8988T (cell line): ENCODE results near the gene SERPING1.
"Not testable (repeated sequence)": the region's sequence is repeated elsewhere in the genome, so short reads cannot be mapped to it uniquely, and the experiment has no call there.

Experiments used
- DNase-seq: peaks from one replicate; pipeline ENCODE4 v3.0.0; 2011

Gene SERPING1

DNA sequence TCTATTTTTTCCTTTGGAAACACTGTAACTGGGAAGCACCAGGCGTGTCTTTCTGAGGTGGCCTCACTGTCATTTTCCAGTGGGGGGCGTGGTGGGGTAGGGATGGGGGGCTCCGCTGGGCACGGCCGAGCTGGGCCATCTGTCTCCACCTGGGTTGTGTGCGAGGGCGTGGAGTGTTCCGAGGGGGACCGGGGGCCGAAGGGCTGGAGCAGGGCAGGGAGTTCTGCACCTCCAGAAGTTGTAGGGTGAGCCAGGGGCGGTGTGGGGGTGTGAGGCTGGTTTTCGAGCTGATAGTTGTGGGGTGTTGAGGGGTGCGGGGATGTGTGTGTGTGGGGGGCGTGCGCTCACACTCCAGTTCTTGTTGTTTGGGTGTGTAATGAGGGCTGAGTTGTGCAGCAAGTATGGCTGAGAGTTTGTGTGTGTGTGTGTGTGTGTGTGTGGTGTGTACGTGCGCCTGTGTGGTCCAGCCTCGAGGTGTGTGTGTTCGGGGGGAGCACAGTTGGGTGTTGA lies 41.4 kb downstream of the SERPING1 start:
- DNase-seq, result no peak

DNA sequence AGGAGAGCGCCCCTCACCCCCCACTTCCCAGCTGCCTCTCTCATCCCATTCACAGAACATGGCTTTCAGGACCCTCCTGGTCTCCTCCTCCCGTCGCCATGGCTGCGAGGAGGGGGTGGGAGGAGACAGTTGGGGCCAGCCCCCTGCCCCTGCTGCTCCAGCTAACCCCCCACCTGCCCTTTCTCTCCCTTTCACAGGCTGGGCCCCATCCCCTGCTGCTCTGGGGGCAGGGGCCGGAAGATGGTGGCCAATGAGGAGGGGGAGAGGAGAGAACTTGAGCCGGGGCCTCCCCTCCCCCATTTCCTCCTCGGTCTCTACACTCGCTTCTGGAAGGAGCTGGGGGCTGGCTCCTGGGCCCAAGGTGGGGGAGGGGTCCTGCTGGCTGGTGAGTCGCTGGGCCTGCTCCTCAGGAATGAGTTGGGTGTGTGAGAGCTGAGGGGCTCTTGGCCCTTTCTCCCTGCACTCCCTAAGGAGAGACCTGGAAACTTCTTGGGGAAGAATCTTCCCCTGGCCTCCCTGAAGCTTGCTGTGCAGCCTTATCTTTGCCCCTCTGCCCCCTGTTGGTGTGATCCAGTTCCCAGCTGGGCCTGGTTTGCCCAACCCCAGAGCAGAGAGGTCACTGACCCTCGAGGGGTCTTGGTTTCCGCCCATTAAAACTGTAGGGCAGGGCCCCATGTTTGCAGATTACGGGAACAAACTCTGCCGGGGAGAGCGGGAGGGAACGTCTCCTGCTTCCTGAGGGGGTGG lies 42.0 kb downstream of the SERPING1 start:
- DNase-seq, result no peak

DNA sequence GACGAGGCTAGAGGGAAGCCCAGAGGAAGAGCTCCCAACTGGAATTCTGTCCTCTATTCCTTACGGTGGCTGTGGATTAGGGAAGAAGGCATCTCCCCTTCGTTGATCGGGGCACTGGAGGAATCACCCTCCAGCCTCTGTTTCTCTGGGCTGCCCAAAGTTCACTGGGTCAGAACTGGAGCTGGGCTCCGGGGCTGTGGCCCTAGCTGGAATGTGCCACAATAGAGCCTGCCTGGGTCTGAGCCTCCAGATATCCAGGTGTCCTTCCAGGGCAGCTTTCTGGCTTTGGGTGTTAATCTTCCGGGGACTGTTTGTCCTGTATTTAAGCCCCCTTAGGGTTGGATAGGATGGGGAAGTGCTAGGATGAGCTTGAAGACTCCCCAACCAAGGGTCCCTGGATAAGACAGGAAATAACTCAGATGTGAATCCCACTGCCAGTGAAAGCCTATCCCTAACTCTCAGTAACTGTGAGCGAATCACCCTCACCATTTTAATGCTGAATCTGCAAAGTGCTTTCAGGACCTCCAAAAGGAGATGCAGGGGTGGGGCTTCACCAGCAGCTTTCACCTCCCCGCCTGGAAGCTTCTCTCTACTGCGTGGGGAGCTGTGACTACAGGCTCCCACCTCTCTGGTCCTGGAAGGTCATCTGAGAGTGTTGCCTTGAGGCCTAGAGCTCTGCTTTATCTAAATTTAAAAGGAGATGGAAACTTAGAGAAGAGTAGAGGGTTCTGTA lies 42.7 kb downstream of the SERPING1 start:
- no peak for DNase-seq

DNA sequence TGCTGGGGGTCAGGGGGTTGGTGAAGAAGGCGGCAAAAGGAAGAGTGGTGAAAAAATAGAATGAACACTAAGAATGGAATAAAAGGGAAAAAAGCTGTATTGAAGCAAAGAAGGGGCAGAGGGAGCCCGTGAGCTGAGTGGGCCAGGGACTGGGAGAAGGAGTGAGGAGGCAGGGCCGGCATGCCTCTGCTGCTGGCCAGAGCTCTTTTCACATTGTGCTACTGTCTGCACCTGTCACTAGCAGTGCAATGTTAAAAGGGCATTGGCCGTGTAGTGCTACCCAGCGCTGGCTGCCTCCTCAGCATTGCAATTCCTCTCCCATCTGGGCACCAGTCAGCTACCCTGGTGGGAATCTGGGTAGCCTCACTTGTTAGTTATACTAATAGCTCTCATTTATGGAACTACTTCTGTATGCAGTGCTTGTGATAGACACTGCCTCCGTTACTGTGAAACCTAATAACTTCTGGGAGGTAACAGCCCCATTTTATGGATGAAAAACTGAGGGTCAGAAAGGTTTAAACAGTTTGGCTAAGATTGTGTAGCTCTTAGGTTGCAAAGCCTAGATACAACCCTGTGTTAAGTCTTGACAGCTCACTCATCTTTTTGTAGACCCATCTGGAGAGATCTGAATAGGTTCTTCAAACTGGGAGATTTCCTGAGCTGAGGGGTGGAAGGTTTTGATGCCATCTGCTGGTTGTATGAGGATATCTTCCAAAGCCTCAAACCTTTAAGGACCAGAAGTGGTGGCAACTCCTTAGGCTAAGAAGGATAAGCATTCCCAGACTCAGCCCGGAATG lies 43.7 kb downstream of the SERPING1 start:
- DNase-seq, result no peak

DNA sequence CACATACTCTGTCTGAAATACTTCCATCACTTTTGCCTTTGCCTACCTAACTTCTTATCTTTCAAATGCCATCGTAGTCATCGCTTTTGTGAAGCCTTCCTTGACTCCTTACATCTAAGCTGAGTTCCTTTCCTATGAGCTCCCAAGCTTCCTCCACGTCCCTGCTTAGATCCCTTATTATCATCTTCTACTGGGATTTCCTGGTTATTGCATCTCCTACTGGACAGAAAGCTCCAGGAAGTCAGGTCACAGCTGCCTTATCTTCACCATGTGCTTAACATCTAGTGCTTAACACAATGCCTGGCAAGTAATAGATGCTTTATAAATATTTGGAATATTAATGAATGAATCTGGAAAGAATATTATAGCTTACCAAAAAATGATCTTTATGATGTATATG lies 46.3 kb downstream of the SERPING1 start:
- no peak for DNase-seq

DNA sequence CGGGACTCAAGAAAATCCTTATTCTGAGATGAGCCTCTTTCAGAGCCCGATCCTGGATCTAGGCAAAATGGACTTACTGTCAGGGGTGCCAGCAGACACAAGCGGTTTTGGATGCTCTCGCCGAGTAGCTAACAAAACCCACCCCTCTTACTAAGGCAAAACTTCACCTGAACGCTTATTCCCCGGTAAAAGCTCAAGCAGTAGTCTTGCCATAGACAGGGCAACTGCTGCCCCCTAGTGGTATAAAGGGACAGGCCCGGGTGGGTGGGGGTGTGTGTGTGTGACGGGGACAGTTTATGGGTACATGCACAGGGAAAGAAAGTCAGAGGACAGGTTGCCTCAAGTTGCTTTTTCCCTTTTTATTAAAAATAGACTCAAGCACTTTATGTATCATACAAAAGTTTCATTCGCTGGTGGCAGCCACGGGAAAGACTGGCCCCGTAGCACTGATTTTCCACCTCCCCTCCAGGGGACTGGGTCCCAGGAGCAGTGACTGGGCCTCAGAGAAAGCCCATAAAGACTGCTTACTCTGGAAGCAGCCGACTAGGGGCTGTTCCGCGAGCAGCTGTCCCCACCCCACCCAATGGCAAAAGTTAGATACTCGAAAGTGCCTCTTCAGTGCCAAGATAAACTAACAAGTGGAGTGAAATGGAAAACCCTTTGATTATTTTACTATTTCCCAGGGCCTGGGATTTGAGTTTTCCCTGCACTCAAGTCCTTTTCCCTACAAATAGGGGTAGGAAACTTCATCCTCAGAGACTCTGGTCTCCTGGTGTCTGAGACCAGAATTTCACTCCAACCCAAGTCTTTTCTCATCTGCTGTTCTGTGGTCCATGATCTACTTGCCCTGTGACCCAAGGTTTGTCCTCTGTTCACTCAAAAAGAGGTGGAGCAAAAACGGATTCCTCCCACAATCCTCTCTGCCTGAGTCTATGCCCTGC lies 47.5 kb downstream of the SERPING1 start:
- DNase-seq, result no peak

DNA sequence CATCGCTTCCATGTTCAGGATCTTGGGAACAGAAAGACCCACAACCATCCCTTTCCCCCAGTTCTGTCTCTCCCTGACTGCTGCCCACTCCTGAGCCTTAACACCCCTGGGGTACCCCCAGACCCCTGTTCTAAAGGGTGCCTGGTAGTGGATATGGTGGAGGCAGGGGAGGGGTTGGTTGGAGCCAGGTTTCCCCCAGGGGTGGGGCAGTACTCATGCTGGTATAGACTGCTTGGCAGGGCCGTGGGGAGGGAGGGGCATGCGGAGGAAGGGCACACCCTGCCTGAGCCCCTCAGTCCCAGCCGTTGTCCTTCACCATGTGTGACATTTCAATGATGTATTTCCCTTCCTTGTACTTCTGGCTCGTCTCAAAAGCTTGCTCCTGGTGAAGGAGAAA lies 48.2 kb downstream of the SERPING1 start:
- DNase-seq, result no peak

DNA sequence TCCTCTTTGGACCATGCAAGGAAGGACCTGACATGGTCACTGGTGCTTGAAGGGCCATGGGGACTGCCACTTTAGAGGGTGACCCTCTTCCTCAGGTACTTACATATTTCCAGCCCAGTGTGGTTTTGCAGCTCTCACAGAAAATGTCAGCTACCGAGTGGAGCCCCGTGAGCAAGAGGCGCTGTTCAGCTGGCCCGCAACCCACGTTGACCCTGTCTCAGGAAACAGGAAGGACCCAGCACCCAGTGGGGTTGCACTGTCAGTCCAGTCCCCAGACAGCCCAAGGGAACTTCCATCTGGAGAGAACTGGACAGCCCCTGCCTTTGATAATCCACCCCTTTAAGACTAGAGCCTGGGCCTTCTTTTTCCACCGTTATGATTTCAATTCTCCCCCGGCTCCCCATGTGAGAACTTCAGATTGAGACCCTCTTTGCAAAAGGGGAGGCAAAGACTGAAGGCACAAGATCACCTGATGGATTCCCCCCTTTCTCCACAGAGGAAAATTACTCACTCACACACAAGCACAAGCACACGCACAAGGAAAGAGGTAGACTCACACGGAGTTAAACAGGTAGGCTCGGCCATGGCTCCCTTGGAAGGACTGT lies 48.8 kb downstream of the SERPING1 start:
- no peak for DNase-seq

DNA sequence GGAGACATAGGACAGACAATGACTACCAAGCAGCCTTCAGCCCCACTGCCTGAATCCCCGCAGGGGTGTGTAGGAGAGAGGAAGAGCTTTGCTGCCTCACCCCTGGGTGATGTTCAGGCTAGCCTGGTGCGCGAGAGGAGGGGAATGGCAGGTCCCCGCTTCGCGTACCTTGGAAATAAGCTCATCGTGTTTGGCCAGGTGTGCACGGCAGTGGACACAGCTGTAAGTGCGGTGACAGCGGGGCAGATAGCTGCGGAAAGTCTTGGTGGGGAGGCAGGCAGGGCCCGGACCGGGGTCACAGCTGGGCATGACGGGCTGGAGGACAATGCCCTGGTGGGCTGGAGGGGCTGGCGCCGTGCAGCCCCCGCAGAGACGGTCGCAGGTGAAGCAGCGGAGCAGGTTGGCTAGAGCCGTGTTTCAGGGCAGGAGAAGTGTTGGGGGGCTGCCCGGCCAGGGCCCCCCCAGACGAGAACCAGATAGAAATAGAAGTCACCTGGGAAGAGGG lies 49.4 kb downstream of the SERPING1 start:
- no peak for DNase-seq

DNA sequence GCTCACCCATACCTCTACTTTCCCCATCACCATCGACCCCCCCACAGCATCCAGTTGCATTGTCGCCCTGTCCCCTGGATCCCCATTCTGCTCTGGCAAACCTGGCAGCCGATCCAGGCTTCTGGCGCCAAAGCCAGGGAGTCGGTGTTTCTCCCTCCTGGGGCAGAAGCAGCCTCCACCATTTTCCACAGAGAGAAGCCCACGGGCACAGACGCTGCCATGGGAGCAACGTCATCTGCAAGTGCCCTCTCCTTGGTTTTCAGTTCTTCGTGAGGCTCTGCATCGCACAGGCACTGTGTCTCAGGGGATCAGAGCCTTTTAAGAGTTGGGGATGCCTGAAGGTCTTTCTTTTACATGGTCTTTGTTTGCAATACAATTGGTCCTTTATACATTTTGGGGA lies 49.9 kb downstream of the SERPING1 start:
- no peak for DNase-seq

DNA sequence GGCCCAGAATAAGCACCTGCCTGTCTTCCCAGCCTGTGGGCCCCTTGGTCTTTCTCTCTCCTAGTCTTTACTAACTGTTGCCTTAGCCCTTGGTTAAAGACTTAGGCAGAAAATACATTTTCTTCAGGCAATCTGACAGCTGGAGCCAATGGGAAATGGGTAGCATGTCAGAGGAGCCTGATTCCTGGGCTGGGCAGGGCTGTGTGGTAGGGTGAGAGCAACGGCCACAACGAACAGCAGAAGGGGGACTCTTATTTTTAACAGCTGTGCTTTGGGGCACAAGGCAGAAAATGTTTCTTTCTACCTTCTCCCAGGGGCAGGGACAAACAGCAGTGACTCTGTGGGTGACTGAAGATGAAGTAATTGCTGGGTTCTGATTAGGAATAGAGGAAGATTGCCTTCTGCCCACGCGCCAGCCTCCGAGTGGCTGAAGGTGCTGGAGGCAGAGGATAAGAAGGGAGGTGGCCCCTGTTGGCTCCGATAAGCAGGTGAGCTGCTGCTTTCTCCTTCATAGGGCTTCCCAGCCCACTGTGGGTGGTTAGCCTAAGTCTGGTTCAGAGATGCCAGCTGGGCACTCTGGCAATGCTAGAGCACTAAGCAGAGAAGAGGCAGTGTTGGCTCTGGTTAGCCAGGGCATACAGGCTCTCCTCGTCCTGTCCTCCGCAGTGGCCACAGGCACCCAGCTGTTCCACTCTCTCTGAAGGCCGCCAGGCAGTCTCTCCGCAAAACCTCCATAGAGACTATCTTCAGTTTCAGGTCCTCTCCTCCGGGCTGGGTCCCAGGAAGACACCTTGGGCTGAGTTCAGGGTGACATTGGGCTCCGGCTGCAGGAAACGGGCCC lies 50.7 kb downstream of the SERPING1 start:
- DNase-seq, result no peak

DNA sequence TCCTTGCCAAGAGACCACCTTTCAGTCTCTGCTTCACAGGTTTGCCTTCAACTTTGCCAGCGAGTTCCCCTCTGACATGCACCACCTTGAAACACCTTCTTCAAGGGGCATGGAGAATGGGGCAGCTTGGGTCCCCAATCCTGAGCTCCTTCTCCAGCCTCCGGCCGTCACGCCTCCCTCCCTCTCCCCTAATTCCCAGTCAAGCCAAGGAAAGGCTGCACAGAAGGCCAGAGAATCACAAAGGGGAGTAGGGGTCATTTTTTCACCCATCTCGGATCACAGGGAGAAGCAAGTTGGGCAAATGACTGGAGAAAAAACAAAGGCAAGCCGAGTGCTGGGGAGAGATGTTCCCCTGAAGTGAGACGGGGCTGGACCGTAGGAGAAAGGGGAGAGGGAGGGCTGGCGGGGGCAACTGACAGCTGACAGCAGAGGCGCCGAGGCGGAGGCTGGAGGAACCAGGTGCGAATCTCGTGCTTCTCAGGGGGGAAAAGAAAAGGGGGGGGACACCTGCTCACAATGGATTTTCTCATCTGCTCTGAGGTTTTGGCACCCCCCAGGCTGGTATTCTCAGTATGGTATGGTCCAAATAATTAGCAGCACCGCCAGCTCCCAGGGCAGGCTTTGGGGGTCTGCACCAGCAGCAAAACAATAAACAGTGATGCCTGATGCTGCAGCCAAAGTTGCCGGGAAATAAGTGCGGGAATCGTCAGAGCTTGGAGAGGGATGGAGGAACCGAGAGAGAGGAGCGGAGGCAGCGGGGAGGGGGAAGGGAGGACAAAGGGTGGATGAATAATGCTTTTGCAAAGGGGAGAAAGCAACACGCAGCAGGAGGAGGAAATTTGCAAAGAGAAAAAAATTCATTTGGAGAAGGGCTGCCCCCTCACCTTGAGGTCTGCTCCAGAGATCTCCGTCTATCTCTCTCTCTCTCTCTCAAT lies 51.6 kb downstream of the SERPING1 start:
- DNase-seq, result no peak

DNA sequence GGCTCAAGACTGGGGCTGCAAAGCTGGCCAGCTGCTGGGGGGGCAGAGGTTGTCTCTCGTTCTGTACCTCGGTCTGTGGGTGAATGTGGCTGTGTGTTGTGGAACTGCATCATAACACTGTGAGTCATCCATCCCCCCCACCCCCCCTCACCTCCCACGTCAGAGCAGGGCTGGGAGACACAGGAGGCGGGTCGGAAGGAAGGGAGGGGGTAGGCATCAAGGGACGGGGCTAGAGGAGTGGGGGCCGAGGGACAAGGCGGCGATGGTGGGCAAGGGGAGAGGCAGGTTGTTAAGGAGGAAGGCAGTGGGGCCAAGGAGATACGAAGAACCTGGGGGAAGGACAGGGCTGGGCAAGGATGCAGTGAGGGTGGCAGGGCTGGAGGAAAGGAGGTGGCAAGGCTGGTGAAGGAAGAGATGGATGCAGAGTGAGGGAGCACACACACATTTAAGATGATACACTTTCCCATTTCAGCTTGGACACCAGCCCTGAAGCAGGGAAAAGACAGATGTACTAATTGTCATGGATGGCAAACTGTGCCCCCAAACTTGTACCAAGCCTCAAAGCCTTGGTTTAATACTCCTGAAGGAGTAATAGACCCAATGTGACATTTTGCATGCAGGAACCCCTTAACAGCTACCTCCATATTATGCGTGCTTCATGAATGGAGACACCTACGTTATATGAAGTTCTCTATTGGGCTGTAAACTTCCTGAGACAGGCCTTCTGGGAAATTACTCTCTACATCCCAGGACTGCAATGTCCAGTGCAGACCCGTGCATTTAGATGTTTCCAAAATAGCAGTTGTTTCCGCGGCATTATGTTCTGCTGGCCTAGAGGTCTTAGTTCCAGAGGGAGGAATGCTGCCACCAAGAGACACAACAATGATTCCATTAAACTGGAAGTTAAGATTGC lies 52.6 kb downstream of the SERPING1 start, which contains the start of gene YPEL4:
TSS of gene YPEL4 (minus strand) at position 87 of the 913 bp plus-strand sequence. CDS start 2,805 bp downstream, outside the sequence.
- no peak for DNase-seq

DNA sequence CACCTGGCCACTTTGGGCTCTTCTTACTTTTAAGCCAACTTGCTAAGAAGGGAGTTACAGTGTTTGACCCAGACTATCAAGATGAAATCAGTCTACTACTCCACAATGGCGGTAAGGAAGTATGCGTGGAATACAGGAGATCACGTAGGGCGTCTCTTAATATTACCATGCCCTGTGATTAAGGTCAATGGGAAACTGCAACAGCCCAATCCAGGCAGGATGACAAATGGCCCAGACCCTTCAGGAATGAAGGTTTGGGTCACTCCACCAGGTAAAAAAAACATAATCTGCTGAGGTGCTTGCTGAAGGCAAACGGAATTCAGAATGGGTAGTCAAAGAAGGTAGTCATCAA lies 53.2 kb downstream of the SERPING1 start:
- DNase-seq, result no peak

DNA sequence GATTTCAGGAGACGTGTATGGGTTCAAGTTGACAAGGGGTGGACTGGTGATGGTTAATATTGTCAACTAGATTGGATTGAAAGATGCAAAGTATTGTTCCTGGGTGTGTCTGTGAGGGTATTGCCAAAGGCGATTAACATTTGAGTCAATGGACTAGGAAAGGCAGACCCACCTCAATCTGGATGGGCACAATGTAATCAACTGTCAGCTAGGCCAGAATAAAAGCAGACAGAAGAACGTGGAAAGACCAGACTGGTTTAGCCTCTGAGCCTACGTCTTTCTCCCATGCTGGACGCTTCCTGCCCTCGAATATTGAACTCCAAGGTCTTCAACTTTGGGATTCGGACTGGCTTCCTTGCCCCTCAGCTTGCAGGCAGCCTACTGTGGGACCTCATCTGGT lies 53.9 kb downstream of the SERPING1 start:
- DNase-seq, result no peak

DNA sequence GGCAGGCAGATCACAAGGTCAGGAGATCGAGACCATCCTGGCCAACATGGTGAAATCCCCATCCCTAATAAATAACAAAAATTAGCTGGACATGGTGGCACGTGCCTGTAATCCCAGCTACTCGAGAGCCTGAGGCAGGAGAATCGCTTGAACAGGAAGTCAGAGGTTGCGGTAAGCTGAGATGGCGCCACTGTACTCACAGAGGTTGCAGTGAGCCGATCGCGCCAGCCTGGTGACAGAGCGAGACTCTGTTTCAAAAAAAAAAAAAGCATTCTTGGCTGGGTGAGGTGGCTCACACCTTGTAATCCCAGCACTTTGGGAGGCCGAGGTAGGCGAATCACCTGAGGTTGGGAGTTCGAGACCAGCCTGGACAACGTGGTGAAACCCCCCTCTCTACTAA lies 54.7 kb downstream of the SERPING1 start:
- not testable (repeated sequence) for DNase-seq

DNA sequence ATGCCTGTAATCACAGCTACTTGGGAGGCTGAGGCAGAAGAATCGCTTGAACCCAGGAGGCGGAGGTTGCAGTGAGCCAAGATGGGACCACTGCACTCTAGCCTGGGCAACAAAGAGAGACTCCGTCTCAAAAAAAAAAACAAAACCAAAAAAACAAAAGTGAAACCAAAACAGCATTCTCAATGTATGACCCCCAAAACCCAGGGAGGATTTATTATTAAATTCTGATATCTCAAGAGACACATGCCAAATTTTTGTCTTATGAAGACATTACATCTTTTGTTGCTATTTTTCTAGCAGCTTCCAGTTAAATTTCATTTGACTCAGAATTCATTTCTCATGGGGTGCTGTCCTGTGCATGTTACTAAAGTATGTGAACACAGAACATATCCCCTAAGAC lies 55.2 kb downstream of the SERPING1 start:
- DNase-seq, result no peak

DNA sequence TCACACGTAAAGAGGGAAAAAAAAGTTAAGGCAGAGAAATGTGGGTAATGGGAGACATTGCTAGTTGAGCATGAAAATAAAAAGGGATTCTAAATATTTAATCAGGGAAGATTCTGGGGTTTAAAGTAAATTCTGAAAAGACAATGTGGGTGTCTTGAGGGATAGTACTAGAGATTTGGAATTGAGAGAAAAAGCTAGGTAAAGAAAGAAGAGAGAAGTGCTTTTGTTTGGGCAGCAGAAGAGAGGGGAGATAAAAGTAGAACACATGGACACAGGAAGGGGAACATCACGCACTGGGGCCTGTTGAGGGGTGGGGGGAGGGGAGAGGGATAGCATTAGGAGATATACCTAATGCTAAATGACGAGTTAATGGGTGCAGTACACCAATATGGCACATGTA lies 55.7 kb downstream of the SERPING1 start:
- no peak for DNase-seq

DNA sequence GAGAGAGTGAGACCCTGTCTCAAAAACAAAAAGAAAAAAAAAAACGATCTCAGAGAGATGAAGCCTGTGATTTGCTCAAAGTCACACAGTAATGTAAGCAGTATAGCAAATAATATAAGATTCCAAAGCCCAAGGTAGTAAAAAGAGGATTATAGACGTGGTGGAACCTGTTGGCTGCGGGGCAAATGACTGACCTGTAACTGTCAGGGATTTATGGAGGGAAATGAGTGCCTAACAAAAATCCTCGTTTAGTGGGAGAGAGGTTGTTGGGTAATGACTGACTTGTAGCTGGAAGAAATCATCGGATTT lies 59.4 kb downstream of the SERPING1 start:
- DNase-seq, result no peak
